Smooth muscle cell (in vitro differentiated cells): Measurements from ENCODE around the gene TGFB1I1. TPM values are rescaled to one million over a fixed set of nuclear protein-coding genes. Genes with fewer than 3 reads are reported as not detected.

Experiments used
- DNase-seq: peaks from one replicate; lab custom pipeline; 2025; ENCODE audit not compliant: unreplicated experiment; lab: John Stamatoyannopoulos, UW
- H2AFZ ChIP-seq: fragments of 200-600 bp; sonication (generic); 2 replicates; pipeline ENCODE4 v1.6.0; 2016; ENCODE audit warnings: antibody characterized with exemption, low read depth, mild to moderate bottlenecking
- H3F3A ChIP-seq: fragments of 200-600 bp; sonication (generic); 2 replicates; pipeline ENCODE4 v1.6.0; 2017; ENCODE audit warnings: antibody characterized with exemption, low read depth
- H3K27ac ChIP-seq: fragments of 200-600 bp; sonication (generic); 2 replicates; pipeline ENCODE4 v1.5.1; 2016; ENCODE audit warnings: low read depth, mild to moderate bottlenecking
- H3K27me3 ChIP-seq: fragments of 200-600 bp; sonication (generic); 2 replicates; pipeline ENCODE4 v1.6.1; 2016; ENCODE audit warnings: low read depth, mild to moderate bottlenecking
- H3K36me3 ChIP-seq: fragments of 200-600 bp; sonication (generic); 2 replicates; pipeline ENCODE4 v1.5.1; 2016; ENCODE audit warnings: low read depth
- H3K4me1 ChIP-seq: fragments of 200-600 bp; sonication (generic); 2 replicates; pipeline ENCODE4 v1.5.1; 2016; ENCODE audit warnings: low read depth
- H3K4me2 ChIP-seq: fragments of 200-600 bp; sonication (generic); 2 replicates; pipeline ENCODE4 v1.6.0; 2016; ENCODE audit warnings: mild to moderate bottlenecking
- H3K4me3 ChIP-seq: fragments of 200-600 bp; sonication (generic); 2 replicates; pipeline ENCODE4 v1.5.1; 2016; ENCODE audit warnings: mild to moderate bottlenecking
- H3K79me2 ChIP-seq: fragments of 200-600 bp; sonication (generic); 2 replicates; pipeline ENCODE4 v1.6.0; 2016; ENCODE audit warnings: low read depth, mild to moderate bottlenecking
- H3K9ac ChIP-seq: fragments of 200-600 bp; sonication (generic); 2 replicates; pipeline ENCODE4 v1.6.0; 2016; ENCODE audit warnings: low read depth
- H3K9me3 ChIP-seq: fragments of 200-600 bp; sonication (generic); replicated peaks from 2 replicates; pipeline ENCODE4 v1.5.1; 2016; ENCODE audit warnings: low read depth
- H4K20me1 ChIP-seq: fragments of 200-600 bp; sonication (generic); 2 replicates; pipeline ENCODE4 v1.6.0; 2016; ENCODE audit warnings: low read depth
- CTCF ChIP-seq: fragments of 200-600 bp; sonication (generic); IDR thresholded peaks from 2 replicates; pipeline ENCODE4 v1.5.1; 2017; ENCODE audit warnings: borderline replicate concordance, mild to moderate bottlenecking, antibody characterized with exemption; ENCODE audit not compliant: insufficient read depth, poor library complexity, severe bottlenecking
- WGBS: methylation state at CpG from one replicate; pipeline ENCODE4 v1.1.7; 2016; ENCODE audit warnings: low lambda C conversion rate; 5-methylcytosine and 5-hydroxymethylcytosine counted together
- polyA plus RNA-seq: library from polyadenylated mRNA; unstranded; fragments of >200 nt; fragmentation: Nextera tagmentation; extraction: Ambion mirVana; gene quantifications from 2 replicates; pipeline ENCODE4 v1.2.1, GENCODE V29; 2016
- total RNA-seq: library from RNA; depleted of rRNA; stranded (reverse); fragments of >200 nt; gene quantifications from 2 replicates; pipeline ENCODE4 v1.2.3, GENCODE V29; 2014

The TGFB1I1 gene
- total and polyA plus RNA-seq, 2 experiments from 2014 or later: 73.0 to 203 TPM

DNA sequence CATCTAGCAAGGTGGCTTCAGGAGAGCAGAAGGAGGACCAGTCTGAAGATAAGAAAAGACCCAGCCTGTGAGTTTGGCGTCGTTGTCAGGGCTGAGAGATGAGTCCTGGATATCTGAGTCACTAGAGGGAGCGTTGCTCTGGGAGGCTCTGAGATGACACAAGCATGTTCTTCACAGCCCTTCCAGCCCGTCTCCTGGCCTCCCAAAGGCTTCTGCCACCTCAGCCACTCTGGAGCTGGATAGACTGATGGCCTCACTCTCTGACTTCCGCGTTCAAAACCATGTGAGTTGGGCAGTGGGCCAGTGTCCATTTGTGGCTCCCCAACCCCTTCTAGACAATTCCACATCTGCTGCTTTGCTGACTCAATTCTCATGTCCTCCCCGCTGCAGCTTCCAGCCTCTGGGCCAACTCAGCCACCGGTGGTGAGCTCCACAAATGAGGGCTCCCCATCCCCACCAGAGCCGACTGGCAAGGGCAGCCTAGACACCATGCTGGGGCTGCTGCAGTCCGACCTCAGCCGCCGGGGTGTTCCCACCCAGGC, 2.3 kb downstream of the TGFB1I1 start:
- peak overlapping the region; percentile 52 for H3K27ac ChIP-seq
- WGBS: 70% methylated on average over 12 of the region's 12 CpGs
- peaks cover 6% of the 10 kb centered on the region for H3K36me3 ChIP-seq
- peaks cover 10% of the 10 kb centered on the region for H3K79me2 ChIP-seq
- H2AFZ ChIP-seq: no peak overlapping the region
- no peak for TF ChIP-seq CTCF
- H3K9me3 ChIP-seq: no peaks in the 10 kb centered on the region
- H3K9ac ChIP-seq: no peak overlapping the region
- H3K4me3 ChIP-seq: no peak overlapping the region
- H3K4me2 ChIP-seq: no peak overlapping the region
- H4K20me1 ChIP-seq: peaks cover 61% of the 10 kb centered on the region
- H3F3A ChIP-seq: peaks cover 52% of the 10 kb centered on the region
- no peaks in the 10 kb centered on the region for H3K27me3 ChIP-seq
- no peak for DNase-seq
- peaks cover 8% of the 10 kb centered on the region for H3K4me1 ChIP-seq

GRCh38 chr16:31474773-31475738, 3.1 kb downstream of the TGFB1I1 start:
- Histone ChIP-seq H3K4me3 (no peak overlapping the region), H3K4me1 (peaks cover 8% of the 10 kb centered on the region), H2AFZ (no peak overlapping the region), H3K27me3 (no peaks in the 10 kb centered on the region), H3K4me2 (no peak overlapping the region), H3K79me2 (peaks cover 10% of the 10 kb centered on the region), H3K36me3 (peaks cover 6% of the 10 kb centered on the region), H3K9ac (no peak overlapping the region), H3K27ac (peak overlapping the region; percentile 52), H4K20me1 (peaks cover 62% of the 10 kb centered on the region), H3K9me3 (no peaks in the 10 kb centered on the region), H3F3A (peaks cover 58% of the 10 kb centered on the region)
- WGBS: 93% methylated on average over 12 of the region's 12 CpGs
- no peak for TF ChIP-seq CTCF
- no peak for DNase-seq

- peaks cover 2% of the 10 kb centered on the region for H3K79me2 ChIP-seq
- no peak overlapping the region for H2AFZ ChIP-seq
- H3K4me3 ChIP-seq: no peak overlapping the region
- H3K27me3 ChIP-seq: no peaks in the 10 kb centered on the region
- peaks cover 62% of the 10 kb centered on the region for H4K20me1 ChIP-seq
- peaks cover 55% of the 10 kb centered on the region for H3F3A ChIP-seq
- TF ChIP-seq CTCF: no peak
- H3K9me3 ChIP-seq: no peaks in the 10 kb centered on the region
- DNase-seq: no peak
- H3K36me3 ChIP-seq: peaks cover 6% of the 10 kb centered on the region
- H3K27ac ChIP-seq: no peak overlapping the region
- H3K4me2 ChIP-seq: no peak overlapping the region
- peaks cover 5% of the 10 kb centered on the region for H3K4me1 ChIP-seq
- WGBS: 76% methylated on average over 15 of the region's 26 CpGs
- no peak overlapping the region for H3K9ac ChIP-seq
Observed at GRCh38 chr16:31475946-31476302, 4.0 kb downstream of the TGFB1I1 start.
